Suprapubic skin (tissue), 4 donors: Measurements from ENCODE around the gene RCN2. TPM values are rescaled to one million over a fixed set of nuclear protein-coding genes. Genes with fewer than 3 reads are reported as not detected.
"Not testable (repeated sequence)": the region's sequence is repeated elsewhere in the genome, so short reads cannot be mapped to it uniquely, and the experiment has no call there.

ENCODE experiments used
- DNase-seq, 2 donors: peaks; one replicate each; pipeline ENCODE4 v3.0.0-alpha.2; 2019; ENCODE audit warnings: low spot score in 2 of 2
- H3K27ac ChIP-seq: fragments of 200-600 bp; sonication (generic); one replicate; pipeline ENCODE4 v1.5.1; 2019
- H3K27me3 ChIP-seq: fragments of 200-600 bp; sonication (generic); one replicate; pipeline ENCODE4 v1.5.1; 2019
- H3K36me3 ChIP-seq: fragments of 200-600 bp; sonication (generic); one replicate; pipeline ENCODE4 v1.5.1; 2019
- H3K4me1 ChIP-seq: fragments of 200-600 bp; sonication (generic); one replicate; pipeline ENCODE4 v1.5.1; 2019
- H3K4me3 ChIP-seq: fragments of 200-600 bp; sonication (generic); one replicate; pipeline ENCODE4 v1.5.1; 2019; ENCODE audit warnings: mild to moderate bottlenecking
- H3K9me3 ChIP-seq: fragments of 200-600 bp; sonication (generic); one replicate; pipeline ENCODE4 v1.5.1; 2019
- CTCF ChIP-seq, 2 donors: fragments of 200-600 bp in 1 of 2; fragments of 450-650 bp in 1 of 2; sonication (generic) in 1 of 2; IDR thresholded peaks; one replicate each; pipeline ENCODE4 v1.5.1; 2016 to 2019; ENCODE audit warnings: antibody characterized with exemption in 2 of 2, mild to moderate bottlenecking in 1 of 2, moderate library complexity in 1 of 2
- EP300 ChIP-seq: sonication (generic); formaldehyde crosslinking; IDR thresholded peaks from one replicate; pipeline ENCODE4 v1.6.1; 2017; ENCODE audit warnings: antibody characterized with exemption
- POLR2A ChIP-seq, 2 donors: fragments of 450-650 bp; IDR thresholded peaks; one replicate each; pipeline ENCODE4 v1.6.1; 2017; ENCODE audit warnings: antibody characterized with exemption in 2 of 2, mild to moderate bottlenecking in 2 of 2, moderate library complexity in 2 of 2
- POLR2AphosphoS5 ChIP-seq, 3 donors: sonication (generic); formaldehyde crosslinking; IDR thresholded peaks; one replicate each; pipeline ENCODE4 v1.6.1; 2017; ENCODE audit warnings: antibody characterized with exemption in 3 of 3
- WGBS: methylation state at CpG from one replicate; pipeline ENCODE4 v1.1.5; 2018; 5-methylcytosine and 5-hydroxymethylcytosine counted together
- total RNA-seq, 4 donors: library from RNA; depleted of rRNA; stranded (reverse); fragments of >200 nt; gene quantifications; one replicate each; pipeline ENCODE4 v1.1.0, GENCODE V29; 2016

Gene RCN2
- 10 to 100 TPM; 18.3 to 33.1 (median 23.6) TPM for total RNA-seq

GRCh38 chr15:76931397-76932134 is at the start of gene RCN2:
TSS of gene RCN2 (plus strand) at chr15:76931749. CDS start at chr15:76931842, 93 bp downstream.
- Histone ChIP-seq H3K36me3 (peaks cover 23% of the 10 kb centered on the region), H3K27ac (peak within 1 kb of the TSS; percentile 80), H3K27me3 (no peaks in the 10 kb centered on the region), H3K4me1 (peaks cover 18% of the 10 kb centered on the region), H3K4me3 (peak within 1 kb of the TSS; percentile 90), H3K9me3 (no peaks in the 10 kb centered on the region)
- peak; percentile 95 to 97 for DNase-seq
- TF ChIP-seq POLR2A (IDR thresholded peaks at IDR 0.05): peak; percentile 23 to 55
- TF ChIP-seq POLR2AphosphoS5 (IDR thresholded peaks at IDR 0.05): peak in 1 of 3 donors; percentile 48
- TF ChIP-seq CTCF (IDR thresholded peaks at IDR 0.05): no peak
- TF ChIP-seq EP300: no peak
- 0% methylated on average over 24 of the region's 96 CpGs for WGBS

- TF ChIP-seq CTCF (IDR thresholded peaks at IDR 0.05) (no peak), POLR2A (IDR thresholded peaks at IDR 0.05) (no peak), POLR2AphosphoS5 (IDR thresholded peaks at IDR 0.05) (no peak), EP300 (no peak)
- H3K27ac ChIP-seq: no peak overlapping the region
- 98% methylated on average over 2 of the region's 2 CpGs for WGBS
These were observed 46.3 kb upstream of the RCN2 start for GRCh38 chr15:76885212-76885611.

GRCh38 chr15:76887280-76888141 is 44.0 kb upstream of the RCN2 start:
- not testable (repeated sequence) for H3K27ac ChIP-seq, DNase-seq, H3K9me3 ChIP-seq, H3K4me1 ChIP-seq, H3K4me3 ChIP-seq, H3K27me3 ChIP-seq
- peaks cover 11% of the 10 kb centered on the region for H3K36me3 ChIP-seq
- 96% methylated on average over 11 of the region's 14 CpGs for WGBS

More at GRCh38 chr15:76885212-76885611, 46.3 kb upstream of the RCN2 start:
- DNase-seq: no peak
- Histone ChIP-seq H3K4me1 (no peaks in the 10 kb centered on the region), H3K27me3 (no peaks in the 10 kb centered on the region), H3K4me3 (no peak overlapping the region), H3K9me3 (no peaks in the 10 kb centered on the region), H3K36me3 (peaks cover 20% of the 10 kb centered on the region)

GRCh38 chr15:76892836-76893235 is 38.7 kb upstream of the RCN2 start:
- 97% methylated on average over 5 of the region's 5 CpGs for WGBS
- H3K27me3 ChIP-seq, H3K4me3 ChIP-seq, H3K4me1 ChIP-seq, DNase-seq, H3K9me3 ChIP-seq, H3K36me3 ChIP-seq, H3K27ac ChIP-seq: not testable (repeated sequence)

- Histone ChIP-seq H3K36me3 (no peaks in the 10 kb centered on the region), H3K27ac (no peak overlapping the region), H3K4me3 (no peak overlapping the region), H3K4me1 (no peaks in the 10 kb centered on the region), H3K9me3 (no peaks in the 10 kb centered on the region), H3K27me3 (no peaks in the 10 kb centered on the region)
- 93% methylated on average over 2 of the region's 2 CpGs for WGBS
- TF ChIP-seq POLR2A (IDR thresholded peaks at IDR 0.05) (no peak), EP300 (no peak), CTCF (IDR thresholded peaks at IDR 0.05) (no peak), POLR2AphosphoS5 (IDR thresholded peaks at IDR 0.05) (no peak)
- DNase-seq: no peak
These were observed 37.4 kb upstream of the RCN2 start for GRCh38 chr15:76894174-76894573.

- H3K27me3 ChIP-seq: no peaks in the 10 kb centered on the region
- peaks cover 7% of the 10 kb centered on the region for H3K4me1 ChIP-seq
- H3K4me3 ChIP-seq: no peak overlapping the region
- no peak for DNase-seq
- TF ChIP-seq POLR2A (IDR thresholded peaks at IDR 0.05) (no peak), CTCF (IDR thresholded peaks at IDR 0.05) (no peak), POLR2AphosphoS5 (IDR thresholded peaks at IDR 0.05) (no peak), EP300 (no peak)
- WGBS: 68% methylated on average over 4 of the region's 4 CpGs
- no peaks in the 10 kb centered on the region for H3K9me3 ChIP-seq
- H3K27ac ChIP-seq: no peak overlapping the region
- no peaks in the 10 kb centered on the region for H3K36me3 ChIP-seq
These were observed 33.4 kb upstream of the RCN2 start for GRCh38 chr15:76898102-76898501.

- 92% methylated on average over 34 of the region's 39 CpGs for WGBS
- not testable (repeated sequence) for H3K36me3 ChIP-seq, DNase-seq
These were observed 32.2 kb upstream of the RCN2 start for GRCh38 chr15:76899176-76899930.

GRCh38 chr15:76899931-76900310 is 31.6 kb upstream of the RCN2 start:
- WGBS: 66% methylated on average over 3 of the region's 6 CpGs

More at GRCh38 chr15:76899176-76899930, 32.2 kb upstream of the RCN2 start:
- peaks cover 18% of the 10 kb centered on the region for H3K4me1 ChIP-seq
- not testable (repeated sequence) for H3K4me3 ChIP-seq, H3K9me3 ChIP-seq, H3K27ac ChIP-seq, H3K27me3 ChIP-seq

More at GRCh38 chr15:76899931-76900310, 31.6 kb upstream of the RCN2 start:
- H3K9me3 ChIP-seq, H3K36me3 ChIP-seq, DNase-seq, H3K27me3 ChIP-seq, H3K4me3 ChIP-seq, H3K27ac ChIP-seq: not testable (repeated sequence)
- peaks cover 20% of the 10 kb centered on the region for H3K4me1 ChIP-seq
